HepG2 (cell line): ENCODE data around the gene LDHB. TPM values are rescaled to one million over a fixed set of nuclear protein-coding genes. Genes with fewer than 3 reads are reported as not detected.

Source experiments
- ATAC-seq: fragments of 200-7000 bp; cut with Tn5 transposase; 3 replicates; pipeline ENCODE4 v1.9.1; 2020; ENCODE audit warnings: mild to moderate bottlenecking, moderate library complexity
- BruUV-seq: library from RNA; stranded (reverse); fragments of 400-500 nt; replicated peaks from 2 replicates; lab custom pipeline; 2021; lab: Mats Ljungman, UMichigan
- CTCF ChIA-PET: fragments of 300-600 bp; formaldehyde crosslinking; extraction: SDS; loops from one replicate; lab custom pipeline; 2021; ENCODE audit warnings: low total read pairs, inconsistent platforms, low intra/inter-chr PET ratio; lab: Yijun Ruan, JAX
- POLR2A ChIA-PET: fragments of 350-600 bp; sonication (Branson Sonifier 250); formaldehyde crosslinking; loops from one replicate; lab custom pipeline; 2020; ENCODE audit warnings: antibody characterized with exemption, inconsistent platforms; lab: Yijun Ruan, JAX
- DNase-seq: peaks from one replicate; pipeline ENCODE4 v3.0.0-alpha.2; 2015; ENCODE audit warnings: low spot score
- FAIRE-seq: peaks from 3 replicates; lab custom pipeline; 2011; peaks lifted over from hg19 to GRCh38; lab: Jason Lieb, UNC
- H2AFZ ChIP-seq: one replicate; pipeline ENCODE4 v1.6.1; 2011; ENCODE audit warnings: low read length, inconsistent platforms
- H3K27ac ChIP-seq: fragments of 300-600 bp; 3 replicates; pipeline ENCODE4 v1.8.0; 2011; ENCODE audit warnings: mixed run types, mild to moderate bottlenecking, mixed read lengths, low read length, inconsistent platforms; ENCODE audit not compliant: insufficient read depth; ENCODE audit errors: extremely low read length
- H3K27me3 ChIP-seq, 2 experiments: fragments of 200-600 bp in 1 of 2; 2 replicates in 1 of 2; 3 replicates in 1 of 2; pipeline versions ENCODE4 v1.6.0 to v1.8.0; 2011; ENCODE audit warnings: low read length in 2 of 2, mild to moderate bottlenecking in 2 of 2, moderate library complexity in 2 of 2, inconsistent platforms in 1 of 2; ENCODE audit not compliant: insufficient read depth in 2 of 2, control insufficient read depth in 1 of 2
- H3K36me3 ChIP-seq, 2 experiments: fragments of 200-600 bp in 1 of 2; replicated peaks in 1 of 2; 2 replicates in 1 of 2; 3 replicates in 1 of 2; pipeline versions ENCODE4 v1.5.1 to v1.8.0; 2011; ENCODE audit warnings: low read length in 2 of 2, inconsistent platforms in 1 of 2; ENCODE audit not compliant: insufficient read depth in 2 of 2, control insufficient read depth in 1 of 2
- H3K4me1 ChIP-seq: 2 replicates; pipeline ENCODE4 v1.5.1; 2012; ENCODE audit warnings: low read length, inconsistent platforms; ENCODE audit not compliant: insufficient read depth
- H3K4me2 ChIP-seq: 2 replicates; pipeline ENCODE4 v1.6.0; 2011; ENCODE audit warnings: low read depth, low read length, inconsistent platforms
- H3K4me3 ChIP-seq, 3 experiments: fragments of 200-600 bp in 1 of 3; sonication (generic), shearing (Covaris generic) in 1 of 3; replicated peaks in 1 of 3; 2 replicates each; pipeline ENCODE4 v1.5.1; 2011 to 2016; ENCODE audit warnings: low read length in 3 of 3, inconsistent platforms in 2 of 3, low read depth in 2 of 3, mild to moderate bottlenecking in 2 of 3, control low read depth in 1 of 3, mixed read lengths in 1 of 3; ENCODE audit not compliant: insufficient read depth in 1 of 3
- H3K79me2 ChIP-seq: one replicate; pipeline ENCODE4 v1.6.1; 2011; ENCODE audit warnings: low read length, inconsistent platforms; ENCODE audit not compliant: insufficient read depth
- H3K9ac ChIP-seq: 2 replicates; pipeline ENCODE4 v1.6.0; 2011; ENCODE audit warnings: mild to moderate bottlenecking, low read depth, low read length, inconsistent platforms; ENCODE audit not compliant: insufficient read depth
- H3K9me3 ChIP-seq: 2 replicates; pipeline ENCODE4 v1.5.1; 2012; ENCODE audit warnings: mild to moderate bottlenecking, low read length
- H4K20me1 ChIP-seq: 2 replicates; pipeline ENCODE4 v1.6.0; 2011; ENCODE audit warnings: inconsistent platforms, mild to moderate bottlenecking, low read length, moderate library complexity; ENCODE audit not compliant: insufficient read depth
- CBX2 ChIP-seq, 2 experiments: fragments of 200-600 bp in 1 of 2; sonication (generic); formaldehyde crosslinking in 1 of 2; IDR thresholded peaks; 2 replicates each; pipeline versions ENCODE4 v1.7.0 to v1.8.1; 2018 to 2022; ENCODE audit warnings: low read depth in 2 of 2, low read length in 1 of 2, mild to moderate bottlenecking in 1 of 2, missing genetic modification reagents in 1 of 2
- GLI4 ChIP-seq: sonication (generic); formaldehyde crosslinking; IDR thresholded peaks from 2 replicates; pipeline ENCODE4 v1.5.1; 2020; ENCODE audit warnings: missing genetic modification reagents, mild to moderate bottlenecking, moderate library complexity, borderline replicate concordance
- KDM1A ChIP-seq: IDR thresholded peaks from 2 replicates; pipeline ENCODE4 v1.6.1; 2016; ENCODE audit warnings: missing compliant biosample characterization
- MIER2 ChIP-seq: IDR thresholded peaks from 2 replicates; pipeline ENCODE4 v1.6.1; 2016; ENCODE audit warnings: missing biosample characterization, missing genetic modification reagents
- NR2F2 ChIP-seq: IDR thresholded peaks from 2 replicates; pipeline ENCODE4 v1.6.1; 2012; ENCODE audit warnings: low read depth, inconsistent platforms, borderline replicate concordance
- RERE ChIP-seq: IDR thresholded peaks from 2 replicates; pipeline ENCODE4 v1.6.1; 2016; ENCODE audit warnings: low read depth, missing genetic modification reagents, missing compliant biosample characterization
- TARDBP ChIP-seq: sonication (generic); formaldehyde crosslinking; IDR thresholded peaks from 2 replicates; pipeline ENCODE4 v1.8.0; 2022; ENCODE audit warnings: mild to moderate bottlenecking, missing genetic modification reagents
- ZFP36L1 ChIP-seq: sonication (generic); formaldehyde crosslinking; IDR thresholded peaks from 2 replicates; pipeline ENCODE4 v1.8.0; 2022; ENCODE audit warnings: mild to moderate bottlenecking, missing genetic modification reagents, moderate library complexity
- ZFP36L2 ChIP-seq: sonication (generic); formaldehyde crosslinking; IDR thresholded peaks from 2 replicates; pipeline ENCODE4 v1.4.0; 2020; ENCODE audit warnings: missing genetic modification reagents
- ZNF326 ChIP-seq: sonication (generic); formaldehyde crosslinking; IDR thresholded peaks from 2 replicates; pipeline ENCODE4 v1.4.0; 2020; ENCODE audit warnings: missing genetic modification reagents, borderline replicate concordance
- WGBS: methylation state at CpG from one replicate; pipeline ENCODE4 v1.1.6; 2017; ENCODE audit warnings: low lambda C conversion rate; 5-methylcytosine and 5-hydroxymethylcytosine counted together
- in situ Hi-C: cut with HindIII; loops from 2 replicates; pipeline ENCODE4 v1.10.0; 2017; ENCODE audit warnings: low pct_unique_long_range_greater_than_20kb; ENCODE audit not compliant: extremely low pct_ligation_motif_present
- intact Hi-C: fragments of 100-400 bp; cut with micrococcal nuclease; formaldehyde crosslinking; loops from one replicate; pipeline ENCODE4 v1.10.0; 2022; ENCODE audit not compliant: unreplicated experiment
- polyA plus RNA-seq, 8 experiments: library from polyadenylated mRNA; depleted of rRNA in 3 of 8; stranded (reverse) in 7 of 8; unstranded in 1 of 8; fragments of >200 nt; fragmentation: Illumina TruSeq in 4 of 8; extraction: Trizol in 4 of 8; gene quantifications; 2 replicates each; pipeline versions ENCODE4 v1.2.1 to v1.2.3, GENCODE V29; 2011 to 2016; ENCODE audit warnings: low read depth in 4 of 8, missing spikeins in 1 of 8, mixed read lengths in 1 of 8; ENCODE audit not compliant: insufficient read depth in 1 of 8
- total RNA-seq, 5 experiments: library from RNA; depleted of rRNA; stranded (reverse); fragments of >200 nt; fragmentation: Illumina TruSeq; extraction: Trizol; gene quantifications; 2 replicates each; pipeline ENCODE4 v1.2.3, GENCODE V29; 2016; ENCODE audit warnings: low read depth in 1 of 5

The LDHB gene
- total and polyA plus RNA-seq, 2 of the 13 experiments (the other 11 are each of a cell fraction or from before 2014, with no cell fraction given) = 0.08 TPM; not detected in 1

GRCh38 chr12:21650997-21651396 is 6.6 kb downstream of the LDHB start:
- no peak overlapping the region for H2AFZ ChIP-seq
- no peak overlapping the region for H3K27ac ChIP-seq
- H3K9ac ChIP-seq = no peak overlapping the region
- no peak for TF ChIP-seq NR2F2
- TF ChIP-seq MIER2 (CRISPR knock-in tag) = no peak
- TF ChIP-seq ZNF326 (CRISPR knock-in tag) = no peak
- TF ChIP-seq GLI4 (CRISPR knock-in tag) = no peak
- TF ChIP-seq KDM1A (CRISPR knock-in tag) = no peak
- TF ChIP-seq ZFP36L2 (CRISPR knock-in tag) = no peak
- TF ChIP-seq TARDBP = no peak
- no peak for TF ChIP-seq CBX2 (IDR thresholded peaks at IDR 0.05; ENCODE audit: low read depth, low read length)
- TF ChIP-seq CBX2 (CRISPR knock-in tag; IDR thresholded peaks at IDR 0.05; ENCODE audit: low read depth) = no peak
- TF ChIP-seq RERE (CRISPR knock-in tag) = no peak
- TF ChIP-seq ZFP36L1 (CRISPR knock-in tag) = no peak
- FAIRE-seq (no peak), ATAC-seq (no peak), DNase-seq (no peak)
- whole genome bisulfite sequencing = 91% methylated on average over 1 of the region's 1 CpG
- no peak overlapping the region for H3K4me3 ChIP-seq
- H3K4me1 ChIP-seq = no peaks in the 10 kb centered on the region
- intact Hi-C loops = loop anchor here (10.0 kb wide), 1 partner anchor 146 kb away; the partner anchor contains the start of genes GOLT1B and RECQL
- no peaks in the 10 kb centered on the region for H3K9me3 ChIP-seq
- no peaks in the 10 kb centered on the region for H3K36me3 ChIP-seq
- no TSS peak for BruUV-seq
- no peaks in the 10 kb centered on the region for H3K79me2 ChIP-seq
- H3K4me2 ChIP-seq = no peak overlapping the region
- ChIA-PET POLR2A (no interaction called here), CTCF (no interaction called here)
- no peaks in the 10 kb centered on the region for H3K27me3 ChIP-seq
- in situ Hi-C loops = no loop called here
- no peaks in the 10 kb centered on the region for H4K20me1 ChIP-seq
